GM18909 (cell line): ENCODE data around the gene CA5A.

Experiments
- ATAC-seq: cut with Tn5 transposase; IDR thresholded peaks from one replicate; pipeline ENCODE4 v1.9.1; 2021; ENCODE audit warnings: mild to moderate bottlenecking; ENCODE audit not compliant: unreplicated experiment, poor library complexity

Gene CA5A

DNA sequence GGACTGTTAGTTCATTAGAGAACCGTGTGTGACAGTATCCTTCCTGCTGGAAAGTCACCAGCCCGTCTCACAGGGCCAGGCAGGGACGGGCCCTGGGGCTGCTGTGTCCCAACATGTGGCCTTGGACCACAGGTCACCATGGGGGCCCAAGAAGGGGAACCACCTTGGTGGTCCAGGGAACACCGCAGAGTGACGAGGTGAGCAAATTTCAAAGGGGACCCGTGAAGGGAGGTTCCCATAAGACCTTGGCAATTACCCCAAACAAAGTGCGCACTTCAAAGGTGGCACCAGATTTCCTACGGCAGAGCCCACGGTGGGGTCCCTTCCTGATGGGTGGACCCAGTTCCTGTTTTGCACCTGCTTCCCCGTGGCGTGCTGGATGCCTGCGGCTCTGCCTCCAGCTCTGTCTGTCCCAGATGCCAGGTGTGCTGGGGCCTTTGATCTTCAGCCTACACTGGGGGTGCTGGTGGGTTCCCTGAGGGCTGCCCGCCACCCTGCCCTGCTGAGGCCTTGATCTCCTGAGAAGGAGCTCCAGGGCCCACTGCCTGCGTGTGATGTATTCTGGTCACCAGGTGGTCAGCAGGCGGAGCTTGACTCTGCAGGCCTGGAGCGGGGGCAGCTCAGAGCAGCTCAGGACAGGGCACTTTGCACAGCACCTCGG, 94.0 kb downstream of the CA5A start:
- no peak for ATAC-seq

DNA sequence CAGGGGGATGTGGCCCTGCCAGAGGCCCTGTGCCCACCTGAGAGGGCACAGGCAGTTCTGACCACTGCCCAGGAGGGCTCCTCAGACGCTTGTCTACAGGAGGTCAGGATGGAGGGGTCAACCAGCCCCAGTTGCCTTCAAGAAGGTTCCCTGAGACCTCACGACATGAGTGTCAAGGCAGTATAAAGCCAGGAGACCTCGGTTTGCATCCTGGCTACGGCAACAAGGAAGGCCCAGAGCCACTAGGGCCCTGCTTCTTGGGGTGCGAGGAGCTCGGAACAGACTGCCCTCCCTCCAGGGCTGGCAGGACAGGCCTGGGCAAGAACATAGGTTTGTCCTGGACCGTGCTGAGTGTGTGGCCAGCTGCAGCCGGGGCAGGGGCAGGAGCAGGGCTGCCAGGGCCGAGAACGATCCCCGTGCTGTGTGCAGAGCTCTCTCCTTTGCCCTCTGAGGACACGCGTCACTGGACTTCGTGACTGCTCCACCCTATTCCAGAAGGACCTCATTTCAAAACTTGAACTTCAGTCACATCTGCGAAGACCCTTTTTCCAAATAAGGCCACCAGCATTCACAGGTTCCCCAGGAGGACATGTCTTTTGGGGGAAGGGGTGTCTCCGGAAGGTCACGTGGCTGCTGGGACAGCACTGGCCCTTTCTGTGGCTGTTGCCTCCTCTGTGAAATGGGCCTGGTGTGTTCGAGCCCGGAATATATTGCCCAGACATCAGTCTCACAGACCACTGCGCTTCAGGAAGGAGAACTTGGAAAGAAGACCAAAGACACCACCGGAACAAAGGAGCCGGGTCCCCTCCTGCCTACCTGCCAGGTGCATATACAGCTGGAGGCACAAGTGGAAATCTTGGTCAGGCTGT, 94.8 kb downstream of the CA5A start:
- no peak for ATAC-seq

GRCh38 chr16:87840271-87840978, 95.9 kb downstream of the CA5A start:
- ATAC-seq: no peak

DNA sequence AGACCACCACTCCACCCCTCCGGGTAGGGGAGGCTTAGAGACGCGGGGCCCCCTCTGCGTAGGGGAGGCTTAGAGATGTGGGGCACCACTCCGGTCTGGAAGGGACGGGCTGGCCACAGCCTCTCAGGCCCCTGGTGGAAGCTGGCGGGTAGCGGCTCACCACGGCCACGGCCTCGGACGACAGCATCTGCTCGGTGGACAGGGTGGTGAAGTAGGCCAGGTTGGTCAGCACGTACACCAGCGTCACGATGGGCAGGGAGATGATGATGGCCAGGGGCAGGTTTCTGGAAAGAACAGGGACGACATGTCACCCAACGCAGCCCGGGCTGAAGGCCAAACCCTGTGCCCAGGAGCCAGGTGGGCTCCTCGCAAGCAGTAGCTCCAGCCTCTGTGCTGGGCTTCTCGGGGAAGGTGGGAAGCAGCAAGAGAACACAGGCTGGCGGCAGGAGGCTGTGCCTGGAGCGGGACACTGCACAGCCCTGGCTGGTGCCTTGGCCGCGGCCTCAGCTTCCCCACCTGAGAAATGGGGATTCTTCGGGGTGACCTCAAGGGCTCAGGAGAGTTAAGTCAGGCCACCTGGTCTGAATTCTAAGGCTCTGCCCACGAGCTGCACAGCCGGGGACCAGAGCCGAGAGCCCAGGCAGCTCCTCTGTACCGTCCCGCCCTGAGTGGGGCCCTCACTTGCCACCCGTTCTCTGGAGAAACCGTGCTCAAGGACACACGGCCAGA, 96.6 kb downstream of the CA5A start:
- no peak for ATAC-seq

DNA sequence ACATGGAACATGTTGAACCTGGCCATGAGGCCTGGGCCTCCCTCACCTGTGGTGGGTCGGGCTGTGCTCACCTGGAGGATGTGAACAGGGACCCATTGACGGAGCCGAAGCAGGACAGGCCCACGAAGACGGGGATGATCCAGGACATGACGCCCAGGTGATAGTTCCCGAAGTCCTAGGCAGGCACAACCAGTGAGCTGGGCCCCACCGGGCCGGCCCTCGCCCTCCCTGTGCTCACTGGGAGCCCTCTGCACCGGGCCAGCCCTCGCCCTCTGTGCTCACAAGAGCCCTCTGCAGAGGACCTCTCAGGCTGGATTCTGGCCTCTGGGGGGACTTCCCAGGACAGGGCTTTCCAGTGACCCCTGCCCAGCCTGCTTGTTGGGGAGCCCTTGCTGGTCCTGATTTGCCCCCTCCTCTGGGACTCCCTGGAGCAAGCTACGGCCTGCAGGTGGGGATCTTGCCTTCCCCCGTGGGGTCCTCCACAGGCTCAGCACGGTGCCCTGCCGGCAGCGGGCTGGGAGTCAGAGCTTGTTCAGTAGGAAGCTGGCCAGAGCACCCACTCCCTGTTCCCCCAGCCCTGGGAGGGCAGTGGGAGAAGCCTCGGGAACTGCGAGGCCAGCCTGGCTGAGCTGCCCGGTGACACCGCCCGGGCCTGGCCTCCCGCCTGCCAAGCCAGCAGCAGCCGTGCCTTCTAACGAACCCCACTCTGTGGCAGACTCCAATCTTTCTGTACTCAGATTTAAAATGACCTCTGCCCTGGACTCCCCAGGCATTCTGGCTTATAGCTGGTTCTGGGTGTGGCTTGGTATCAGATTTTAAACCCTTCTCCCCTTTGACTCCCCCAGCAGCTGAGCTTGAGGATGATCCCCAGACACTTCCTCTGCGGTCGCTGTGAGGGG, 97.4 kb downstream of the CA5A start:
- ATAC-seq: no peak
